SH-SY5Y (cell line): ENCODE measurements around the gene GOLGA8G.
"Not testable (repeated sequence)": the region's sequence is repeated elsewhere in the genome, so short reads cannot be mapped to it uniquely, and the experiment has no call there.

Experiments used
- GATA2 ChIP-seq: IDR thresholded peaks from 2 replicates; pipeline ENCODE4 v1.6.1; 2011; ENCODE audit warnings: mild to moderate bottlenecking, low read depth, low read length
- GATA3 ChIP-seq: IDR thresholded peaks from 2 replicates; pipeline ENCODE4 v1.6.1; 2011; ENCODE audit warnings: low read depth, mild to moderate bottlenecking, low read length, moderate library complexity

Gene GOLGA8G, protein sequence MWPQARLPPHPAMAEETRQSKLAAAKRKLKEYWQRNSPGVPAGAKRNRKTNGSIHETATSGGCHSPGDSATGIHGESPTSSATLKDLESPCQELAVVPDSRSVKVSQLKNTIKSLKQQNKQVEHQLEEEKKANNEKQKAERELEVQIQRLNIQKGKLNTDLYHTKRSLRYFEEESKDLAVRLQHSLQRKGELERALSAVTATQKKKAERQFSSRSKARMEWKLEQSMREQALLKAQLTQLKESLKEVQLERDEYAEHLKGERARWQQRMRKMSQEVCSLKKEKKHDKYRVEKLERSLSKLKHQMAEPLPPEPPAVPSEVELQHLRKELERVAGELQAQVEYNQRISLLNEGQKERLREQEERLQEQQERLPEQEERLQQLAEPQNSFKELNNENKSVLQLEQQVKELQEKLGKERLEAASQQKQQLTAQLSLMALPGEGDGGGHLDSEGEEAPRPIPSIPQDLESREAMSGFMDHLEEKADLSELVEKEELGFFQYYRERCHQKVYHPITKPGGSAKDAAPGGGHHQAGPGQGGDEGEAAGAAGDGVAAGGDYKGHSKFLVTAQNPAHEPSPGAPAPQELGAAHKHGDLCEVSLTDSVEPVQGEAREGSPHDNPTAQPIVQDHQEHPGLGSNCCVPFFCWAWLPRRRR

DNA sequence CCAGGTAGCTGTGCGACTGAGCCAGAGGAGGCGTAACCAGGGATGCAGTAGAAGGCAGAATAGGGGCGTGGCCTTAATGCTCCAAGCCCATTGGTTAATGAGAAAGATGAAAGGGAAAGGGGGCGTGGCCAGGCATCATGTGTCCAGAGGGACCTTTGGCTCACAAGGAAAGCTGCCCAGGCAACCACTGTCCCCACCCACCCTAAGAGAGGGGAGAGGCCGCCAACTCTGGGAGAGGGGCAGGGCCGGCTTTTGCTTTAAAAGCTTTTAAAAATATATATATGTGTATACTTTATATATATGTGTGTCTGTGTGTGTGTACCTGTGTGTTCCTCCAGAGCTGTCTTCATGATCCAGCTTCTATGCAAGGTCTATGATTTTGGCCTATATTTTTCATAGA, at the start of gene GOLGA8G:
GOLGA8G (minus strand) TSS at position 18 of the 400 bp plus-strand sequence. CDS start 62 bp downstream, outside the sequence.
- TF ChIP-seq GATA2, GATA3: not testable (repeated sequence)

- not testable (repeated sequence) for TF ChIP-seq GATA2, GATA3
Observed at GRCh38 chr15:28553268-28553667, 20.5 kb upstream of the GOLGA8G start, which contains the start of gene GOLGA6L25. GOLGA6L25 (plus strand) TSS chr15:28553568; CDS start chr15:28553629, 61 bp downstream.
